GM19035 (cell line): ENCODE results near the gene UPK3BL1.
A peak's percentile ranks its signal among the peaks of the same experiment; 100 is the strongest.

ENCODE experiments used
- ATAC-seq: cut with Tn5 transposase; IDR thresholded peaks from one replicate; pipeline ENCODE4 v1.9.1; 2021; ENCODE audit not compliant: unreplicated experiment

The UPK3BL1 gene

GRCh38 chr7:102589857-102590256 is 52.7 kb downstream of the UPK3BL1 start:
- ATAC-seq, result peak; percentile 43
